Activated naive CD8-positive, alpha-beta T cell (primary cell): Measurements from ENCODE around the gene MS4A3.
"Not testable (repeated sequence)": the region's sequence is repeated elsewhere in the genome, so short reads cannot be mapped to it uniquely, and the experiment has no call there.

Source experiments
- H3K27ac Mint-ChIP-seq: one replicate; pipeline ENCODE4 v1.8.0; 2021; ENCODE audit warnings: mixed read lengths
- H3K27me3 Mint-ChIP-seq: one replicate; pipeline ENCODE4 v1.8.0; 2021; ENCODE audit warnings: mixed read lengths
- H3K36me3 Mint-ChIP-seq: one replicate; pipeline ENCODE4 v1.8.0; 2021; ENCODE audit warnings: mixed read lengths
- H3K4me1 Mint-ChIP-seq: one replicate; pipeline ENCODE4 v1.8.0; 2021; ENCODE audit warnings: low read depth, mixed read lengths
- H3K4me3 Mint-ChIP-seq: one replicate; pipeline ENCODE4 v1.8.0; 2021; ENCODE audit warnings: mild to moderate bottlenecking, mixed read lengths
- H3K9me3 Mint-ChIP-seq: one replicate; pipeline ENCODE4 v1.8.0; 2021; ENCODE audit warnings: low read depth, mixed read lengths

MS4A3 gene

DNA sequence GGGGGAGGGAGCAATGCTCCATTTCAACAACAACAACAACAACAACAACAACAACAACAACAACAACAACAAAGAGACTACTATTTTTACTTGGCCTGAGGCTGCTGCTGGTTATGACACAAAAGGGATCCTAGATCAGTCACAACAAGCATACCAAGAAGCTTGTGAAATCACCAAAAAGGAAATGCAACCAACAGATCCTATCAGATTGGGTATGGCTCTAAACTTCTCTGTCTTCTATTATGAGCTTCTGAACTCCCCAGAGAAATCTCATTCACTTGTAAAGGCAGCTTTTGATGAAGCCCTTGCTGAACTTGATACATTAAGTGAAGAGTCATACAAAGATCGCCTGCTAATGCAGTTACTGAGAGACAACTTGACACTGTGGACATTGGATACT, 21.5 kb downstream of the MS4A3 start:
- Mint-ChIP-seq H3K36me3 (no peaks in the 10 kb centered on the region), H3K9me3 (peaks cover 11% of the 10 kb centered on the region), H3K27me3 (peaks cover 1% of the 10 kb centered on the region), H3K27ac (no peak overlapping the region), H3K4me1 (no peaks in the 10 kb centered on the region), H3K4me3 (no peak overlapping the region)

DNA sequence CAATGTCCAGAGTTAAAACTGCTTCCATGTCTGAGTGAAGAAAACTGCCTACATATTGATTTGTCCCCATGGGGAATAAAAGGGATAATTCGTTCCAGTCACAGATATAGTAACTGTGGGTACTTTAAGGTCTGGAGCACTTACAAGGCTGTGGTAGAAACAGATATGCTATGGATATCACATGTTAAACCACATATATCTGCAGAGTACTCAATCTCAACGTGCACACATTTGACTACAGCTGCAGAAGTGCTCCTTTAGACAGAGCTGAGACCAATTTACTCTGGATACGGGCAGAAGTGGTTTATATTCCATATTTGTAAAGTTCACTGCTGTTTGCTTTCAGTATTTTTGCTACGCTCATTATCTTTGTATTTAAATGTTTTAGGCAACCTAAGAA, 22.3 kb downstream of the MS4A3 start:
- Mint-ChIP-seq H3K36me3 (no peaks in the 10 kb centered on the region), H3K9me3 (peaks cover 11% of the 10 kb centered on the region), H3K4me1 (no peaks in the 10 kb centered on the region), H3K4me3 (no peak overlapping the region), H3K27ac (no peak overlapping the region), H3K27me3 (peaks cover 1% of the 10 kb centered on the region)

GRCh38 chr11:60080535-60080934, 24.1 kb downstream of the MS4A3 start:
- no peak overlapping the region for H3K4me3 Mint-ChIP-seq

DNA sequence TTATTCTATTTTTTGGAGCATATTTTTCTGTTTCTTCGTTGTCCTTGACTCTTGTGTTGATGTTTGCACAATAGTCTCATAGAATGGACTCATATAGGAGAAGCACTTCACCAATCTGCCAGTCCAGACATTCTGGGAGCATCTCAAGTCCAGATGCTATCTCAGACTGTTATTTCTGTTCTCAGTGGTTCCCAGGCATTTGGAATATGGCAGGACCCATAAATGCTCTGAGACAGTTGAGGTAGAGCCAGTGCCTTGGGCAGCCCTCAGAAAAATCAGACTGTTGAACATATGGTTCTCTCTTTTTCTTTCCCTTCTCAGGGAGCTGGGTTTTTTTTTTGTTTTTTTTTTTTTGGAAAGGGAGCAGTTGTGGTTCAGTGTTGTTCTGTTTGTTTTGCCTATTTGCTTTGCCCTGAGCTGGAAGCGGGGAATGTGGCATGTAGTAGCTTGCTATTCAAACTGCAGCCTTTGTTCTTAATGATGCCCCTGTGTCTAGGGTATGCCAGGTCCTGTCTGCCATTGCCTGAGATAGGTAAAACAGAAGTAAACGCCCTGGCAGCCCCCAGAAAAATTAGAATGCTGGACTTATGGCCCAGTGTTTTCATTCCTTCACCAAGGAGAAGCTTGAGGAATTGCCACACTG, 28.3 kb downstream of the MS4A3 start:
- Mint-ChIP-seq H3K9me3 (no peaks in the 10 kb centered on the region), H3K4me1 (no peaks in the 10 kb centered on the region), H3K27ac (no peak overlapping the region), H3K36me3 (no peaks in the 10 kb centered on the region), H3K4me3 (no peak overlapping the region), H3K27me3 (peaks cover 13% of the 10 kb centered on the region)

More at GRCh38 chr11:60080535-60080934, 24.1 kb downstream of the MS4A3 start:
- Mint-ChIP-seq H3K9me3 (peaks cover 11% of the 10 kb centered on the region), H3K36me3 (no peaks in the 10 kb centered on the region), H3K27ac (no peak overlapping the region), H3K27me3 (peaks cover 5% of the 10 kb centered on the region), H3K4me1 (no peaks in the 10 kb centered on the region)

GRCh38 chr11:60085909-60086308, 29.4 kb downstream of the MS4A3 start:
- Mint-ChIP-seq H3K4me3 (no peak overlapping the region), H3K36me3 (no peaks in the 10 kb centered on the region), H3K27ac (no peak overlapping the region), H3K4me1 (no peaks in the 10 kb centered on the region), H3K27me3 (peaks cover 13% of the 10 kb centered on the region), H3K9me3 (no peaks in the 10 kb centered on the region)

- H3K9me3 Mint-ChIP-seq, result no peaks in the 10 kb centered on the region
- H3K27ac Mint-ChIP-seq, result no peak overlapping the region
- no peaks in the 10 kb centered on the region for H3K4me1 Mint-ChIP-seq
- no peaks in the 10 kb centered on the region for H3K36me3 Mint-ChIP-seq
- H3K27me3 Mint-ChIP-seq, result peaks cover 13% of the 10 kb centered on the region
- H3K4me3 Mint-ChIP-seq, result no peak overlapping the region
Measured at GRCh38 chr11:60087239-60087638, 30.8 kb downstream of the MS4A3 start.

DNA sequence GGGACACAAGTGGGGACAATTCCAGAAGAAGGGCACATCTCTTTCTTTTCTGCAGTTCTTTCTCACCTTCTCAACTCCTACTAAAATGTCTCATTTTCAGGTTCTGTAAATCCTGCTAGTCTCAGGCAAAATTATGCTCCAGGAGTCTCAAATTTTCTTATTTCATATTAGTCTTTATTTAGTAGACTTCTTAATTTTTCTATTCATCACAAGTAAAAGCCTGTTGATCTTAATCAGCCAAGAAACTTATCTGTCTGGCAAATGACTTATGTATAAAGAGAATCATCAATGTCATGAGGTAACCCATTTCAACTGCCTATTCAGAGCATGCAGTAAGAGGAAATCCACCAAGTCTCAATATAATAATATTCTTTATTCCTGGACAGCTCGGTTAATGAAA, 31.9 kb downstream of the MS4A3 start, which contains the start of gene MS4A2:
Gene MS4A2, plus strand, starts transcription at position 301 of the 400 bp plus-strand sequence. CDS start 102 bp downstream, outside the sequence.
- Mint-ChIP-seq H3K27ac (no peak within 1 kb of the TSS), H3K27me3 (peaks cover 13% of the 10 kb centered on the region), H3K9me3 (no peaks in the 10 kb centered on the region), H3K4me1 (no peaks in the 10 kb centered on the region), H3K4me3 (no peak within 1 kb of the TSS), H3K36me3 (no peaks in the 10 kb centered on the region)

- H3K9me3 Mint-ChIP-seq, result no peaks in the 10 kb centered on the region
Measured at GRCh38 chr11:60095477-60096120, 39.1 kb downstream of the MS4A3 start.

GRCh38 chr11:60097189-60097588, 40.7 kb downstream of the MS4A3 start:
- H3K4me3 Mint-ChIP-seq, result no peak overlapping the region
- no peak overlapping the region for H3K27ac Mint-ChIP-seq
- H3K4me1 Mint-ChIP-seq, result no peaks in the 10 kb centered on the region
- peaks cover 7% of the 10 kb centered on the region for H3K27me3 Mint-ChIP-seq
- H3K9me3 Mint-ChIP-seq, result no peaks in the 10 kb centered on the region
- no peaks in the 10 kb centered on the region for H3K36me3 Mint-ChIP-seq

More at GRCh38 chr11:60095477-60096120, 39.1 kb downstream of the MS4A3 start:
- Mint-ChIP-seq H3K27ac (no peak overlapping the region), H3K27me3 (peaks cover 7% of the 10 kb centered on the region), H3K36me3 (no peaks in the 10 kb centered on the region), H3K4me3 (no peak overlapping the region), H3K4me1 (no peaks in the 10 kb centered on the region)

GRCh38 chr11:60098508-60098907, 42.0 kb downstream of the MS4A3 start:
- Mint-ChIP-seq H3K9me3 (no peaks in the 10 kb centered on the region), H3K36me3 (no peaks in the 10 kb centered on the region), H3K27me3 (peaks cover 7% of the 10 kb centered on the region), H3K27ac (no peak overlapping the region), H3K4me3 (no peak overlapping the region), H3K4me1 (no peaks in the 10 kb centered on the region)

- Mint-ChIP-seq H3K4me3 (no peak overlapping the region), H3K27me3 (peaks cover 2% of the 10 kb centered on the region), H3K9me3 (no peaks in the 10 kb centered on the region), H3K36me3 (no peaks in the 10 kb centered on the region), H3K27ac (no peak overlapping the region), H3K4me1 (no peaks in the 10 kb centered on the region)
Measured at GRCh38 chr11:60100516-60100915, 44.1 kb downstream of the MS4A3 start.

DNA sequence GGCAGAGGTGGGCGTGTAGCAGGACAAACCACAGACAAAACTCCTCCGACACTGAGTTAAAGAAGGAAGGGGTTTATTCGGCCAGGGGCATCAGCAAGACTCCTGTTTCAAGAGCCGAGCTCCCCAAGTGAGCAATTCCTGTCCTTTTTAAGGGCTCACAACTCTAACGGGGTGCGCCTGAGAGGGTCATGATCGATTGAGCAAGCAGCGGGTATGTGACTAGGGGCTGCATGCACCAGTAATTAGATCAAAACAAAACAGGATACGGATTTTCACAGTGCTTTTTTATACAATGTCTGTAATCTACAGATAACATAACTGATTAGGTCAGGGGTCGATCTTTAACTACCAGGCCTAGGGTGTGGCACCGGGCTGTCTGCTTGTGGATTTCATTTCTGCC, 44.9 kb downstream of the MS4A3 start:
- H3K36me3 Mint-ChIP-seq, H3K4me1 Mint-ChIP-seq, H3K27ac Mint-ChIP-seq, H3K27me3 Mint-ChIP-seq, H3K9me3 Mint-ChIP-seq, H3K4me3 Mint-ChIP-seq: not testable (repeated sequence)

DNA sequence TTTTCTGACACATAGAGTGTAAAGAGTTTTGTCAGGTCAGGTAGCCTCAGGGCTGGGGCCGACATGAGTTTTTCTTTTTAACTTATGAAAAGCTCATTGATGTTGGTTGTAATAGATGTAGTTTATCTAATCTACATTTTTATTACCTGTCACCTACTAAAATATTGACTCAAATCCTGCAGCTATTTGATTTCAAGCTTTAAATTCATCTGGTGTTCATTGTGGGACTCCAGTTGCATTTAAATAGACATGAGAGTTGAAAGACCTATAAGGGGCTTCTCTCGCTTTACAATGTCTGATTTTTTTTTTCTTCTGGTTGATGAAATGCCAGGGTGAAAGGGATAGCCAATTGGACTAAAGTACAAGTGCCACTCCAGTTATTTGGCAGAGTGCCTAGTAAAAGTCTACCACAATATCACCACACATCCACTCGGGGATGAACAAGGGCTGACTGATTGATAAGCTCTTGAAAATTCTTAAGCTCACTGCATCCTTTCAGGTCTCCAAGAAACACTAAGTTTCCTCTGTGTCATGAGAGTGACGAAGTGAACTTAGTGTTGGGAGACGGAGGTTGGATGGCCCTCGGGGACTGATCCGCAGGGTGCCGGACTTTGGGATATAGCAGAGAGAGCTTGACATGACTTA, 48.1 kb downstream of the MS4A3 start:
- not testable (repeated sequence) for H3K4me1 Mint-ChIP-seq, H3K27ac Mint-ChIP-seq, H3K36me3 Mint-ChIP-seq, H3K4me3 Mint-ChIP-seq, H3K27me3 Mint-ChIP-seq, H3K9me3 Mint-ChIP-seq

DNA sequence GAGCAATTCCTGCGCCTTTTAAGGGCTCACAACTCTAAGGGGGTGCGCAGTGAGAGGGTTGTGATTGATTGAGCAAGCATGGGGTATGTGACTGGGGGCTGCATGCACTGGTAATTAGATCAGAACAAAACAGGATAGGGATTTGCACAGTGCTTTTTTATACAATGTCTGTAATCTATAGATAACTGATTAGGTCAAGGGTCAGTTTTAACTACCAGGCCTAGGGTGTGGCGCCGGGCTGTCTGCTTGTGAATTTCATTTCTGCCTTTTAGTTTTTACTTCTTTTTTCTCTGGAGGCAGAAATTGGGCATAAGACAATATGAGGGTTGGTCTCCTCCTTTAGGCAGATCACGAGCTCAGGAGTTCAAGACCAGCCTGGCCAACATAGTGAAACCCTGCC, 52.2 kb downstream of the MS4A3 start:
- H3K36me3 Mint-ChIP-seq, H3K27ac Mint-ChIP-seq, H3K9me3 Mint-ChIP-seq, H3K4me1 Mint-ChIP-seq, H3K27me3 Mint-ChIP-seq, H3K4me3 Mint-ChIP-seq: not testable (repeated sequence)

GRCh38 chr11:60111793-60112192, 55.3 kb downstream of the MS4A3 start:
- H3K36me3 Mint-ChIP-seq, result no peaks in the 10 kb centered on the region
- no peak overlapping the region for H3K27ac Mint-ChIP-seq
- H3K4me1 Mint-ChIP-seq, result no peaks in the 10 kb centered on the region
- H3K27me3 Mint-ChIP-seq, result peaks cover 4% of the 10 kb centered on the region
- no peaks in the 10 kb centered on the region for H3K9me3 Mint-ChIP-seq
- no peak overlapping the region for H3K4me3 Mint-ChIP-seq
